ENCODE measurements around the gene TMC8. TPM values are rescaled to one million over a fixed set of nuclear protein-coding genes. Genes with fewer than 3 reads are reported as not detected.

Gene TMC8
- total and polyA plus RNA-seq, 2 of the 8 experiments (the other 6 are each of a cell fraction or from before 2014, with no cell fraction given), result 1.00 to 2.8 TPM

GRCh38 chr17:78140169-78141051, 9.8 kb downstream of the TMC8 start:
- H2AK5ac ChIP-seq (ENCODE audit: low read depth, low read length), result no peak overlapping the region
- H3K9ac ChIP-seq (replicated peaks in 1 of 4; ENCODE audit: extremely low read depth in 1 of 4, low read depth in 3 of 4, low read length in 3 of 4), result no peak overlapping the region
- no peak overlapping the region for H2BK120ac ChIP-seq (replicated peaks; ENCODE audit: low read depth, low read length)
- WGBS, 2 experiments (ENCODE audit: extremely low coverage in 1 of 2, insufficient coverage in 1 of 2, insufficient read length in 1 of 2, insufficient replicate concordance in 2 of 2, low coverage in 1 of 2, low lambda C conversion rate in 2 of 2, missing lambda C conversion rate in 1 of 2), result 29% methylated on average over 50 of the region's 58 CpGs; no CpG with 5 or more reads in 1 of the 2 experiments
- peaks cover 0 to 3% of the 10 kb centered on the region in 2 experiments for H4K20me1 ChIP-seq (replicated peaks in 1 of 2; ENCODE audit: control insufficient read depth in 1 of 2, insufficient read depth in 2 of 2, low read length in 2 of 2)
- ChIA-PET POLR2A (ENCODE audit: partially characterized antibody) (interaction anchor here (0.9 to 6.2 kb wide), 5 partner anchors 12 to 31 kb away, joined by 3 to 40 read pairs (median 6); partner anchors contain the start of gene TMC6), CTCF (ENCODE audit: partially characterized antibody) (interaction anchor here (0.6 to 8.0 kb wide), 13 partner anchors 10 to 913 kb away, joined by 3 to 122 read pairs (median 4); partner anchors contain the start of genes TMC6 and TMC8)
- no peak overlapping the region for H2BK15ac ChIP-seq (ENCODE audit: low read length)
- H3K36me3 ChIP-seq (ENCODE audit: control insufficient read depth in 2 of 4, insufficient read depth in 4 of 4, low read length in 3 of 4), result no peaks in the 10 kb centered on the region
- peak overlapping the region in 3 of 4 experiments; percentile 18 to 45 (median 24); a peak in 5 of 8 replicates for H3K4me3 ChIP-seq (ENCODE audit: extremely low read depth in 1 of 4, insufficient read depth in 2 of 4, low read depth in 3 of 4, low read length in 4 of 4)
- peak; percentile 98 to 100 for DNase-seq (ENCODE audit: low read depth in 1 of 2, low spot score in 2 of 2)
- FAIRE-seq, result peak; percentile 39
- H3K23me2 ChIP-seq (ENCODE audit: low read depth, low read length), result peaks cover 2% of the 10 kb centered on the region; the same call in 1 of the 2 replicates
- H3K79me1 ChIP-seq (ENCODE audit: low read depth, low read length), result no peaks in the 10 kb centered on the region
- H3K27ac ChIP-seq (ENCODE audit: low read depth, low read length), result no peak overlapping the region
- 0 out of 7 replicates have a peak, but pooled peaks cover 0 to 2% (median 0%) of the 10 kb centered on the region in 4 experiments for H3K27me3 ChIP-seq (replicated peaks in 1 of 4; ENCODE audit: control insufficient read depth in 3 of 4, extremely low read depth in 1 of 4, insufficient read depth in 3 of 4, low read length in 3 of 4)
- H3K79me2 ChIP-seq (ENCODE audit: control insufficient read depth in 1 of 2, insufficient read depth in 2 of 2, low read length in 2 of 2), result no peaks in the 10 kb centered on the region
- H3K4me2 ChIP-seq (ENCODE audit: insufficient read depth in 1 of 2, low read depth in 2 of 2, low read length in 2 of 2), result peak overlapping the region; percentile 49 to 69
- peaks cover 0 to 6% (median 5%) of the 10 kb centered on the region in 4 experiments; a peak in 3 of 7 replicates for H3K4me1 ChIP-seq (replicated peaks in 1 of 4; ENCODE audit: control insufficient read depth in 3 of 4, insufficient read depth in 4 of 4, low read length in 3 of 4)
- no peak overlapping the region for H3K4ac ChIP-seq (replicated peaks; ENCODE audit: insufficient read length, low read depth, low read length)
- no peaks in the 10 kb centered on the region for H3K9me3 ChIP-seq (ENCODE audit: insufficient read depth in 2 of 2, low read depth in 1 of 2, low read length in 1 of 2)
- no peak overlapping the region for H3K23ac ChIP-seq (ENCODE audit: insufficient read length)
- H3K14ac ChIP-seq (ENCODE audit: insufficient read length), result no peak overlapping the region
- H4K5ac ChIP-seq (ENCODE audit: insufficient read length, low read depth, low read length), result no peak overlapping the region
- no peak overlapping the region for H4K91ac ChIP-seq (replicated peaks; ENCODE audit: insufficient read length, low read length)
- H3K18ac ChIP-seq (ENCODE audit: extremely low read depth, low read length), result no peak overlapping the region
- no peak overlapping the region for H2BK12ac ChIP-seq (ENCODE audit: low read depth, low read length)
- no peak overlapping the region for H2BK20ac ChIP-seq (ENCODE audit: low read length)
- no peak overlapping the region for H3K56ac ChIP-seq (replicated peaks; ENCODE audit: insufficient read length, low read depth, low read length)
- peak overlapping the region; percentile 57; the same call in 1 of the 2 replicates for H2AFZ ChIP-seq (ENCODE audit: low read length)
- peak overlapping the region; percentile 80; the same call in 1 of the 2 replicates for H4K8ac ChIP-seq (ENCODE audit: extremely low read depth, insufficient read depth, low read length)
- peak overlapping the region; percentile 32; the same call in 1 of the 2 replicates for H2BK5ac ChIP-seq (ENCODE audit: low read depth, low read length)
- no peak for TF ChIP-seq NRF1 (IDR thresholded peaks at IDR 0.05; ENCODE audit: low read depth, low read length)
- TF ChIP-seq TAF7 (optimal IDR thresholded peaks at IDR 0.05; ENCODE audit: borderline replicate concordance, low read depth, low read length), result no peak
- peak; percentile 96 for TF ChIP-seq SP1 (IDR thresholded peaks at IDR 0.05; ENCODE audit: low read depth, low read length)

All from H1 (cell line).